NCI-H82 (cell line): ENCODE data around the gene KCNK1.
"Not testable (repeated sequence)": the region's sequence is repeated elsewhere in the genome, so short reads cannot be mapped to it uniquely, and the experiment has no call there.

Experiments used
- DNase-seq: peaks from one replicate; lab custom pipeline; 2025; lab: John Stamatoyannopoulos, UW

The KCNK1 gene

GRCh38 chr1:233607252-233608119 is 6.4 kb upstream of the KCNK1 start:
- DNase-seq, result no peak

DNA sequence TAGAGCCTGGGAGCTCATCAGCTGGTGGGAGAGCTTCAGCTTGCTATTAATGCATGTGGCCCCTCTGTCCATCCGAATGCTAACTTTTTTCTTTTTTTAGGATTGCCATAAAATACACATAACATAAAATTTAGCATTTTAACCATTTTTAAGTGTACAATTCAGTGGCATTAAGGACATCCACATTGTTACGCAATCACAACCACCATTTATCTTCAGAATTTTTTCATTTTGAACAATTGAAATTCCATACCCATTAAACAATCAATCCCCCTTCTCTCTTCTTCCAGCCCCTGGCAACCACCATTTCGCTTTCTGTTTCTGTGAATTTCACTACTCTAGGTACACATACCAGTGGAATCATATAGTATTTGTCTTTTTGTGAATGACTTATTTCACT is 4.9 kb upstream of the KCNK1 start:
- no peak for DNase-seq

- no peak for DNase-seq
Observed at GRCh38 chr1:233609926-233610325, 4.0 kb upstream of the KCNK1 start.

DNA sequence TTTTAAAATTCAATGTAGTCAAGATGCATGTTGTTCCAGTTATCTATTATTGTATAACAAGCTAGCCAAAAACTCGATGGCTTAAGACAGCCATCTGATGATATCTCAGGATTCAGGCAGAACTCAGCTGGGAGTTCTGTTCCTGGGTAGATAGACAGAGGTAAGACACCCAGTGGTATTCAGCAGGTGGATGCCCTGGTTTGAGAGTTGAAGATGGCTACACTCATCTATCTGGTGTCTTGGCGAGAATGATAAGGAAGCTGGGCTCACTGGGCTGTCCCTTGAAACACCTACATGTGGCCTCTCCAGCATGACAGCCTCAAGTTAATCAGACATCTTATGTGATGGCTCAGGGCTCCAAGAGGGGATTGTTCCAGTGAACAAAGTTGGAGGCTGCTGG is 3.3 kb upstream of the KCNK1 start:
- DNase-seq, result no peak

GRCh38 chr1:233611363-233611762 is 2.5 kb upstream of the KCNK1 start:
- DNase-seq, result peak; percentile 52

GRCh38 chr1:233614173-233614742 is 352 bp downstream of the KCNK1 start:
- DNase-seq, result peak; percentile 44

GRCh38 chr1:233614743-233615521 is 1.0 kb downstream of the KCNK1 start:
- DNase-seq, result no peak

DNA sequence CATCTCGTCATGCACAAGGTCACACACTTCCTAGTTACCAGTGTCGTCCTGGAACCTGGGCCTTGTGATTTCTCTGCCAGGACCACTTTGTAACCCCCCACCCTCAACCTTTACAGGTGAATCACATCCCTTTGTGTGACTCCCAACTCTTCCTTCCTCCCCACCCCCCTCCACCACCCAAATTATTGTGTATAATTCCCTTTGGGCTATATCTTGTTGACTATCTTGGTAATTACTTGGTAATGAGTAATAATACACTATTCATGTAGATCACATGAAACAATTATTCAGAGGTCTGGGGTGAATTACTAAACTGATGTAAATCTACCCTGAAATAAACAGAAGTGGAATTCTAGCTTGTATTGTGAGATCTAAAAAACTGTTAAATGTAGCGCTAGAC is 1.7 kb downstream of the KCNK1 start:
- no peak for DNase-seq

DNA sequence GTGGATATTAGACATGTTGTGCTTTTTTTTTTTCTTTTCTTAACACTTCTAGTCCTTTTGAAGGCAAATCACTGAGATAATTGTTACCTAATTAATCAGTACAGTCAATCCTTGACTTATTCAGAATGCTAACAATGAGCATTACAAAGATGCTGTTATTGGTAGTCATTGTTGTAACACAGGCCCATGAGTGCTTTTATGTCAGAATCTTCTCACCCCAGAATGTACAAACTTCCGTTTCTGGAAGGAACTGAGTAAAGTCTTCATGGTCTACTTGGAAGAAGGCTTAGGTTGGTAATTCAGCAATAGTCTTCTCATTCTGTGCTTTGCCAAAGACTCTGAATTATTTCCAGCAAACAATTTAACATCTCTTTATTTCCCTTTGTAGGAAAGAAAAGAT is 3.1 kb downstream of the KCNK1 start:
- DNase-seq, result no peak

DNA sequence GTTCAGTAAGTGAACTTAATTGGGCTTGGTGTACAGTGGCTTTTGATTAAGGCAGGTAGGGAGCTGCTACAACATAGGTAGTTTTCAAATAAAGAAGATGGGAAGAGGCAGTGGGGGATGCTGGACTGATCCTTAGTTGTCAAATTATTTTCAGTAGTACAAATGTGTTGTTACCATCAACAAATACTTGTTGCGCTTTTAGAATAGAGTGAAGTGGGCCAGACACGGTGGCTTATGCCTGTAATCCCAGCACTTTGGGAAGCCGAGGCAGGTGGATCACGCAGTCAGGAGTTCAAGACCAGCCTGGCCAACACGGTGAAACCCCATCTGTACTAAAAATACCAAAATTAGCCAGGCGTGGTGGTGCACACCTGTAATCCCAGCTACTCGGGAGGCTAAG is 5.5 kb downstream of the KCNK1 start:
- not testable (repeated sequence) for DNase-seq

GRCh38 chr1:233620065-233620464 is 6.2 kb downstream of the KCNK1 start:
- no peak for DNase-seq

DNA sequence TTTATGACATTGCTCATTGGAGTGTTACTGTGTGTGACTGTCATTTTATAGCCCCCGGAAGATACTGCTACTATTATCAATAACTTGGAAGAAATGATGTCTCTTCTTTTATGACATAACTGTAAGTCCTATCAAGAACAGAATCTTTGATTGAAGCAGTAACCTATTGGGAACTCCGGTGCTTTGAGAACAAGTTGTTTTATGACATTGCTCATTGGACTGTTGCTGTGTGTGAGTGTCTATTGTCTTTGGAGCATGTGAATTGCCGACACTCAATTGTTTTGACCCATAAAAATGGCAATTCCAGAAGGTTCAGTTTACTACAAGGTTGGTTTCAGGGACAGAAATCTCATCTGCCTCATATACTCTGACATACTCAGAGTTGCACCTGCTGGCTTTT is 8.0 kb downstream of the KCNK1 start:
- DNase-seq, result no peak

DNA sequence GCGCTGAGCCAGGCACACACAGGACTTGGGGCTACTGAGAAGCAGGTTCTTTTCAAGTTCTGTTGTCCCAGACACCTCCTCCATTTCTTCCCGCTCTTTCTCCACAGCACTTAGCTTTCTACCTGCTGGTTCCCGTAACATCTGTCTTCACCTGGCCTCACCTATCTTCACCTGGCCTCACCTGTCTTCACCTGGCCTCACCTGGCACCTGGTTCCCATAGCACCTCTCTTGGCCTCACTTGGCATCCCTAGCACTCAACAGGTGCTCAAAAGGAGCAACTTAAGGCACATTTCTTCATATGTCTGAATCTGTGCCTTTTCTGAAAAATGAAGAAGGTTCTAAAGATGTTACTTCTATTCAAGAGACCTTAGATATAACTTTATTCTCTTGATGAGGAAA is 10.4 kb downstream of the KCNK1 start:
- DNase-seq, result no peak

- DNase-seq, result no peak
Observed at GRCh38 chr1:233625087-233625486, 11.2 kb downstream of the KCNK1 start.

DNA sequence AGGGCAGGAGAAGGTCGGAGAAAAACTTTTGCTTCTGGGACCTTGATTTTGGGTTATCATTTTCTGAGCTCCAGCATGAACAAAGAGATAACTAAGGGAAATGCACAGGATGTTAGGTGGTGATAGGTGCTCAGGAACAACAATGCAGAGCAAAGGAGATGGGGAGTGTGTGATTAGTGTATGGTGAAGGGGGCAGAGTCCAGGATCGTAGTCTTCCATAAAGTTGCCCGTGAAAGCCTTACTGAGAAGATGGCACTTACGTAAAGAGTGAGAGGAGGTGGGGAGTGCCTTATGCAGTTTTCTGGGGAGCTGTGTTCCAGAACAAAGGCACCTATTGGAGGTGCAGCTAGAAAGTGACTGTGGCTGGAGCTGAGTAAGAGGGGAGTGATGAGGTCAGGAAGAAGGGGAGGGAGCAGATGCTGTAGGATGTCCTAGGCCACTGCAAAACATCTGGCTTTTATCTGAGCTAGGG is 11.6 kb downstream of the KCNK1 start:
- no peak for DNase-seq

GRCh38 chr1:233627376-233627775 is 13.5 kb downstream of the KCNK1 start:
- peak; percentile 62 for DNase-seq

GRCh38 chr1:233627823-233628222 is 13.9 kb downstream of the KCNK1 start:
- no peak for DNase-seq

DNA sequence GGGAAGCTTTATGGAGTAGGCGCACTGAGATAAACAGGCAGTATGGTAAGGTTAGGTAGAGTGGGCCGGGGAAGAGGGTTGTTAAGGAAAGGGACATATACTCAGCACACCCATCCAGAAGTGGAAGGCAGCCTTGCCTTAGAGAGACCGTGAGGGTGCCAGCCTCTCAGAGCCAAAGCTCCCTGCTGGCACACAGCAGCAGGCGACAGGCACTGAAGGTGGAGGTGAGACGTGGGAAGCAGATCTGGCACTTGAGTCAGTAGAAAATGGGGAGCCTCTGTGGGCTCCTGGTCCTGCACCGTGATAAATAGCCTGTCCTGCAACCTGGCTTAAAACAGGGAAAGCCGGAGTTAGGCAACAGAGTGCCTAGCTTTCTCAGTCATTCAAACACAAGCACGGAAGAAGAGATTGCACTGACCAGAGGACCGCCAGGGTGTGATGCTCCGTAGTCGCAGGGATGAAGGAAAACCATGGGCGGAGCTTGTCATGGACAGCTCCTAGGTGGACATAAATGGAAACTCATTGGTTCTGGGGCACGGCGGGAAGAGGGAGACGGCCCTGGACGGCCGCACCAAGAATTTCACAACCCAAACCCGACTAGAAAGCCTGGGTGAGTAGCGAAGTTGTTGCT is 15.5 kb downstream of the KCNK1 start:
- no peak for DNase-seq

- DNase-seq, result no peak
Observed at GRCh38 chr1:233631810-233632405, 18.0 kb downstream of the KCNK1 start.

- no peak for DNase-seq
Observed at GRCh38 chr1:233632436-233632835, 18.5 kb downstream of the KCNK1 start.

GRCh38 chr1:233635765-233636502 is 22.0 kb downstream of the KCNK1 start:
- DNase-seq, result peak; percentile 95
